Activated CD8-positive, alpha-beta memory T cell treated with anti-CD3 and anti-CD28 coated beads, Interleukin-2, amount 50 U/mL, for 24 hours (primary cell): ENCODE measurements around the gene NSD1.
"Not testable (repeated sequence)": the region's sequence is repeated elsewhere in the genome, so short reads cannot be mapped to it uniquely, and the experiment has no call there.

Source experiments
- DNase-seq: peaks from one replicate; pipeline ENCODE4 v3.0.0-alpha.2; 2020; ENCODE audit errors: extremely low read depth

The NSD1 gene

DNA sequence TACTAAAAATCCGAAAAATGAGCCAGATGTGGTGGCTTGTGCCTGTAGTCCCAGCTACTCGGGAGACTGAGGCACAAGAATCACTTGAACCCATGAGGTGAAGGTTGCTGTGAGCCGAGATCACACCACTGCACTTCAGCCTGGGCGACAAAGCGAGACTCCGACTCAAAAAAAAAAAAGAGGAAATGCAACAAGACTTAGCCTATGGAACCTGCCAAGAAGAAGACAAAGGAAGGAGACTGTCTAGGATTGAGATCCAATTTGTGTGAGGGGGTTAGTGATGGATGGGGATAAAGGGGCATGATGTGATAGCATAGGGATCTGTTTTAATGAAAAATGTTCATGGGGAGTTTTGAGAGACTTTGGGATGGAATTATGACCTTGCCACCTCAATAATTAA is 97.1 kb downstream of the NSD1 start:
- DNase-seq: no peak

DNA sequence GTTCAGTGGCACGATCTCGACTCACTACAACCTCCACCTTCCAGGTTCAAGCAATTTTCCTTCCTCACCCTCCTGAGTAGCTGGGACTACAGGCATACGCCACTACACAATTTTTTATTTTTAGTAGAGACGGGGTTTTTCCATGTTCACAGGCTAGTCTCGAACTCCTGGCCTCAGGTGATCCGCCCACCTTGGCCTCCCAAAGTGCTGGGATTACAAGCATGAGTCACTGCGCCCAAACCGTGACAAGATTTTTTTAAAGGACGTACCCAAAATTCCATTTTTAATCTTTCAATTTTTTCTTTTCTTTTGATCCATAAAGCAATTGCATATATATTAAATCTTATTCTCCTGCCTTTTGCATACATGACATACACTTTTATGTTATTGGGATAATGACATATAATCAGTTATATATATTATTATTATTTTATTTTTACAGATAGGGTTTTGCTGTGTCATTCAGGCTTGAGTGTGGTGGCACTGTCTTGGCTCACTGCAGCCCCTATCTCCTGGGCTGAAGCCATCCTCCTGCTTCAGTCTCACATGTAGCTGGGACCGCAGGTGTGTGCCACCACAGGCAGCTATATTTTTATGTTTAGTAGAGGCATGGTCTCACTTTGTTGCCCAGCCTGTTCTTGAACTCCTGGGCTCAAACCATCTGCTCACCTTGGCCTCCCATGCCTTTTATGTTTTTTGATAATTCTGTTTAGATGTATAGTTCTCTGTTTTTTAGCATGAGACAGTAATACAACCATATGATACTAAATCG is 98.1 kb downstream of the NSD1 start:
- no peak for DNase-seq

DNA sequence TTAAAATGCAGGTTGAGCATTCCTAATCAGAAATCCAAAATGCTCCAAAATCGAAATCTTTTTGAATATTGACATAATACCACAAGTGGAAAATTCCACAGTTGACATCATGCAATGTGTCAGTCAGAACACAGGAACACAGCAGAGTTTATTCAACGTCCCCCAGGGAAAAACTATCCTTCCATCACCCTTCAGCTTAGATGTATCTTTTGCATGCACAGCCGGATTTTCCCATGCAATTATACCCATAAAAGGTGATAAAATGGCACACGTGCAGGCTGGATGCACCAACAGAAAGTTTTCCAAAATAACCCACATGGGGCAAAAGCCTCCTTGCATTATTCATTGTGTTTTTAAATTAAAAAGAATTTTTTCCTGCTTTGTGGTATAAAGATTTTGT is 98.8 kb downstream of the NSD1 start:
- no peak for DNase-seq

DNA sequence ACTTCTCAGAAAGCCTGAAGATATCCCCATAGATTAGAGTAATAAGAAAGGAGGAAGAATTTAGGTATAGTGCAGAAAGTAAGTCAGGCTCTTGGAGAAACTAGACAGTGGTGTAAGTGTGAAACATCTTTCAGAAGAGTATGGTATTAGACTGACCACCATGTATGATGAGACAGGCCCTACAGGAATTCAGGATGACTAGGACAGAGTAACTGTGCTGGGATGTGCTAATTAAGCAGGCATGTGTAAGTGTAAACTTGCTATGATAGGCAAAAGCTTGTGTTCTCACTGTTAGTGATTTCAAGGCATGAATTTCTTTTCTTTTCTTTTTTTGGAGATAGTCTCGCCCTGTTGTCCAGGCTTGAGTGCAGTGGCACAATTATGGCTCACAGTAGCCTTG is 99.2 kb downstream of the NSD1 start:
- no peak for DNase-seq

DNA sequence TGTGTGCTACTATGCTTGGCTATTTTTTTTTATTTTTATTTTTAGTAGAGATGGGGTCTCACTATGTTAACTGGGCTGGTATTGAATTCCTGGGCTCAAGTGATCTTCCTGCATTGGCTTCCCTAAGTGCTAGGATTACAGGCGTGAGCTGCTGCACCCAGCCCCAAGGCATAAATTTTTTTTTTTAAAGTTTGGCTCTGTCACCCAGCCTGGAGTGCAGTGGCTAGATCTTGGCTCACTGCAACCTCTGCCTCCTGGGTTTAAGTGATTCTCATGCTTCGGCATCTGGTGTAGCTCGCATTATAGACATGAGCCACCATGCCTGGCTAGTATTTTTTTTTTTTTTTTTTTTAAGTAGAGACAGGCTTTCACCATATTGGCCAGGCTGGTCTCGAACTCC is 99.6 kb downstream of the NSD1 start:
- no peak for DNase-seq

DNA sequence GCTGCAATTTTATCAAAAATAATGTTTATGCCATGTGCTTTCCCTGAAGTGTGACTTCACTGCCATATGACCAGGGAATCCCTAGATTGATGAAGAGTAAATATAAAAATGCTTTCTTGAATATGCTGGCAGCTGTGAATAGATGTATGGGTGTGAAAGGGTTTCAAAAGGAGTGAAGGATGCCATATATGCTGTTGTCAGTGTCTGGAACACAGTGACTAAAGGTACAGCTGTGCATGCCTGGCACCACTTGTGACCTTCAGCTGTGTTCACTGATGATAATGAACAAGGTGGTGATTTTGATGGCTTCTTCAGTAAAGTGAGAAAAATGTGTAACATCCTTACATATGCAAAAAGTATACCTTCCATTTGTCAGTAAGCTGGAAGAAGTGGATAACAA is 100.2 kb downstream of the NSD1 start:
- DNase-seq: no peak

DNA sequence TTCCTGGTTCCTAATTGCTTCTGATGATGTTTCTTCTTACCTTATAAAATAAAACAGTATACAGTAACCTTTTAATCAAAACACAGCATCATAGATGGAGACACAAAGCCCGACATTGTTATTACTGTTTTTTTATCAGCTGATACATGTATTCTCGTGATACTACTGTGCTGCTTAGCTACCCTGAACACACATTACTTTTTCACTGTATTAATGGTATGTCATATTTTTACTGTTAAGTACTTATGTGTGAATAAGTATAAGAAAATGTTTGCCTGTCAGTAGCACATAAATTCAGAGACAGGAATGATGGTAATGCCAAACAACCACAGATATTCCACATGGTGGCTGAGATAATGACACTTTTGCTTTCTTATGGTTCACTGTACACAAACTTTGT is 101.3 kb downstream of the NSD1 start:
- DNase-seq: no peak

DNA sequence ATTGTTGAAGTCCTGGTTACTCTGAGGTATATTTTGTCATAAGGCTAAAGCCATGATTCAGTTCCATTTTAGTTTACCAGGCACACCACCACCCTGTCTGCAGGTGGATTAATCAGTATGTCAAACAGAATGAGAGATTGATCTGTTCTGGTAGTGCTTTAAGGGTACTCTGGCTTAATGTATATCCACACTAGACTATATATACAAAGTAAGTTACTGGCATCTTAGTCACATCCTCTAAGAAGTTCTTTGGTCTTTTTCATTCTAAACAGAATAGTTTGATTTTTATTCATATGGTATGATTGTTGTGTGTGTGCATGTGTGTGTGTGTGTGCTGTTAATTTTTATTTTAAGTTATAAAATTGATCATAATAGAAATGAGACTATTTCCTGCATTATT is 108.2 kb downstream of the NSD1 start:
- DNase-seq: no peak

DNA sequence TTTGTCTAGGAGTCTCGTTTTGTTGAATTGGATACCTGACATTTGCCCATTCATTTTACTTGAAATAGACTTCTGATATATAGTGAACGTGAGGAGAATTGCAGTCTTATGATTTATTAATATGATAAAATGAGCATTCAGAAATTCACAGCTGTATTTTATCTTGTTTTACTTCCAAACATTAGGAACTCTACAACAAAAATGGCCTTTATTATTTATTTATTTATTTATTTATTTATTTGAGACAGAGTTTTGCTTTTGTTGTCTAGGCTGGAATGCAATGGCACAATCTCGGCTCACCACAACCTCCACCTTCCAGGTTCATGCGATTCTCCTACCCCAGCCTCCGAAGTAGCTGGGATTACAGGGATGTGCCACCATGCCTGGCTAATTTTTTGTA is 108.7 kb downstream of the NSD1 start:
- DNase-seq: no peak

DNA sequence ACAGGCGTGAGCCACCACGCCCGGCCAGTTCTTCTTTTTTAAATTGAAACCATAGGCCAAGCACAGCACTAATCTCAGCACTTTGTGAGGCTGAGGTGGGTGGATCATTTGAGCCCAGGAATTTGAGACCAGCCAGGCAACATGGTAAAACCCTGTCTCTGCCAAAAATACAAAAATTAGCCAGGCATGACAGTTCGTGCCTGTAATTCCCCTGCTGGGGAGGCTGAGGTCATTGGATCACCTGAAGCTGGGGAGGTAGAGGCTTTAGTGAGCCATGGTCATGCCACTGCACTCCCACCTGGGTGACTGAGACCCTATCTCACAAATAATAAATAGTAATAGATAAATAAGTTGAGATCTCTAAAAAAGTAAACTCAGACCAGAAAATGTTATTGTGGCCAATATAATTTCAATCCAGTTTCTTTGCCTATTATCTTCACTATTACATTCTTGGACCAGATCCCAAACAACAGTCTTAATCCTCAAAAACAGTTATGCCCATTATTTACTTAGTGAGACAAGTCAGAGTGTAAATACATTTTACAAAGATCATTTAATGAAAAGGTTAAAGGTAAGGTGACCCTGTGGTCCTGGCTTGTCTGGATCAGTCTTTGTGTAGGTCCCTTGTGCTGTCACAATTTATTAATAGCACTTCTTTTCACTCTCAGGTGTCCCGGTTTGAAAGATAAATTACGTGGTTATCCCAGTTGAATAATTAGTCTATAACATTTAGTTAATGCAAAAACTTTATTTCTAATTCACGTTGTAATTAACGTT is 116.4 kb downstream of the NSD1 start:
- no peak for DNase-seq

DNA sequence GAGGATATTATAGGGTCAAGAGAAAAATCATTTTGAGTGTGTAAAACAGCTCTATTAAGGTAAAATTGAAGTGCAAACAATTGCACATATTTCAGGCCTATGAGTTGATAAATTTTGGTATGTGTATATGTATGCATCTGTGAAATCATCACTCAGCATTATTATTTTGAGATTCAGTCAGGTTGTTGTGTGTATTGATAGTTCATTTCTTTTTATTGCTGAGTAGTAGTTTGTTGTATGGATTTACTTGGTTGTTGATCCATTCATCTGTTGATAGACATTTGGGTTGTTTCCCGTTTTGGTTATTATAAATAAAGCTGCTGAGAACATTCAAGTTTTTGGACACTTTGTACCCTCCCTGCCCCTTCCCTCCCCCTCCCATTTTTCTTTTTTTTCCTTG is 119.7 kb downstream of the NSD1 start:
- DNase-seq: no peak

DNA sequence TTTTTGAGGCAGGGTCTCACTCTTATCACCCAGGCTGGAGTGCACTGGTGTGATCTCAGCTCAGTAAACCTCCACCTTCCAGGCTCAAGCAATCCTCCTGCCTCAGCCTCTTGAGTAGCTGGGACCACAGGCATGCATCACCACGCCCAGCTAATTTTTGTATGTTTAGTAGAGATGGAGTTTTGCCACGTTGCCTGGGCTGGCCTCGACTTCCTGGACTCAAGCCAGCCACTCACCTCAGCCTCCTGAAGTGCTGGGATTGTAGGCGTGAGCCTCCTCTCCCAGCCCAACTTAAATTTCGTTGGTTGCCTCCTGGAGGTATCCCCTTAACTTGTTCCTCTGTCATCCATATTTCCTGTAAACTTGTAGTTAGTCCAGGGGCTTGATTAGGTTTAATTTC is 122.7 kb downstream of the NSD1 start:
- no peak for DNase-seq

DNA sequence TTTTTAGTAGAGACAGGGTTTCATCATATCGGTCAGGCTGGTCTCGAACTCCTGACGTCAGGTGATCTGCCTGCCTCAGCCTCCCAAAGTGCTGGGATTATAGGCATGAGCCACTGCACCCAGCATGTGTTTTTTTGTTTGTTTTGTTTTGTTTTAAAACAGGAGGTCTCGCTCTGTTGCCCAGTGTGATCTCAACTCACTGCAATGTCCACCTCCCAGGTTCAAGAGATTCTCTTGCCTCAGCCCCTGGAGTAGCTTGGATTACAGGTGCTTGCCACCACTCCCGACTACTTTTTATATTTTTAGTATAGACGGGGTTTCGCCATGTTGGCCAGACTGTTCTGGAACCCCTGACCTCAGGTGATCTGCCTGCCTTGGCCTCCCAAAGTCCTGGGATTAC is 125.1 kb downstream of the NSD1 start:
- not testable (repeated sequence) for DNase-seq

DNA sequence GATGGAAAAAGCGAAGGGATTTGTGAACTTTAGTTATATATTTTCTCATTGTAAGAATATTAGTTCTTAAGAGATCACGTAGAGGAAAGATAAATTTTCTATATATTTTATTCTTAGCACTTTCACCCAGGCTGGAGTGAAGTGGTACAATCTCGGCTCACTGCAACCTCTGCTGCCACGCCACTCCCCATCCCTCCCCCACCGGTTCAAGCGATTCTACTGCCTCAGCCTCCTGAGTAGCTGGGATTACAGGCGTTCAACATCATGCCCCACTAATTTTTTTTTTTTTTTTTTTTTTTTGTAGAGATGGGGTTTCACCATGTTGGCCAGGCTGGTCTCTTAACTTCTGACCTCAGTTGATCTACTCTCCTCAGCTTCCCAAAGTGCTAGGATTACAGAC is 127.4 kb downstream of the NSD1 start:
- DNase-seq: no peak

DNA sequence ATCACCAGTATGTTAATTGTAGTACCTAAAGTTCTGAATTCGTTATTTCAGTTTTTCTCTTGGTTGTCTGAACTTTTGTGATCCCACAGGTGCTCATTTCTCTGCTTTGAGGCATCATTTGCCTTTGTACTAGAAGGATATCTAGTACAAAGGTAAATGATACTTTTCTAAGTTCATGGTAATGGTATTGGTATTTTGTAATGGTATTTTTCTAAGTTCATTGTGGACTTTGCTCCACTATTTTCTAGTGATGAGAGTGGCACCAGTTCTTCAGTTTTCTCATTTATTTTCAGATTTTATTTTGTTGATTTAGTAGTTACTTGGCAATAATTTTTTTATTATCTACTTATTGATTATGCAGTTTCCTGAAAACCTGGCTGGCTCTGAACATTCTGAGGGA is 127.9 kb downstream of the NSD1 start:
- DNase-seq: no peak

DNA sequence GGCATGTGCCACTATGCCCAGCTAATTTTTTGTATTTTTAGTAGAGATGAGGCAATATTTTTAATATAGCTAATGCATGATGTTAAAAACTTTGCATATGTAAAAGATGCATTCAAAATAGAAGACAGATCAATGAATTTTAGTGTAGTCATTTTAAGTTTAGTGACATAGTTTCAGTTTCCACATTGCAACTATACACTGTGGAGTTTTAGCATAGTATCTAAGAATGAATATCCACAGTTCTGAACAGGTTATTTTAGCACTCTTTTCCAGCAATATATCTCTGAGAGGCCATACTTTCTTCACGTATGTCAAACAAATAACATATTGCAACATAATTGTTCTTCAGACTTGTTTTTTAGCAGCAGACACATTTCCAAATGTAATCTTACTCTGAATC is 130.6 kb downstream of the NSD1 start:
- DNase-seq: no peak

DNA sequence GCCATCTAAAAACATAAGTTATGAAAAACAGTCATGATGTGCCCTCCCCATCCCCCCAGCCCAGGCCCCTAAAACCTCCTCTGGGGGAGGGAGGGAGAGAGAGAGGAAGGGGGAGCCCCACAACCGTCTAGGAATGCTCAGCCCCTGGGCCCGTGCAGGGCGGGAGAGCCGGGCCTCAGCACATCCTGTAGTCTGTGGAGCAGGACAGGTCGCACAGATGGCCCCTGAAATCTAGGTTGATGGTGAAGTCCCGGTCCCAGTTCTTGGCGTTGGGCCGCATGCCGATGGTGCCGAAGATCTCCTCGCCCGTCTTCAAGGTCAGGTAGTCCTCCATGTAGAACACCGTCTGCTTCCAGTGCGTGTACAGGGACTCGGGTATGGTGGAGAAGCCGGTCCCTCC is 131.8 kb downstream of the NSD1 start:
- no peak for DNase-seq

DNA sequence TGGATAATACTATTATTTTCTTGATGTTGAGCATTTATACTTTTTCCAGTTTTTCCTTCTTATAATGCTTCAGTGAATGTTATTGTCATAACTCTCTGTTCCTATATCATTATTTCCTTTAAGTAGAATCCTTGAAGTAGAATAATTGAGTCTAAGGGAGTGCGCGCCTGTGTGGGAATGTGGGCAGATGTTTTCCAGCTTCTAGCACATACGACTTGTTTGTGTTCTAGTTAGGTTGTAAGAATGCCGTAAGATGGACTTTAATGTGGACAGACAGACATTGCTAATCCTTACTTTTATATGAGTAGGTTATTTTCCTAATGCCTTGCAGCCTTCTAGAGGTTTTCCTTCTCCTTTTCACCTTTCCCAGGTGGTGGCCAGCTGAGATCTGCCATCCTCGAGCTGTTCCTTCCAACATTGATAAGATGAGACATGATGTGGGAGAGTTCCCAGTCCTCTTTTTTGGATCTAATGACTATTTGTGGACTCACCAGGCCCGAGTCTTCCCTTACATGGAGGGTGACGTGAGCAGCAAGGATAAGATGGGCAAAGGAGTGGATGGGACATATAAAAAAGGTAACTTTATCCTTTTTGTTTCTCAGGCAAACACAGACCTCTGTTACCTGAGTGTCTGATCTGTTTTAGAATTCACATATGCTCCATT is 135.8 kb downstream of the NSD1 start:
- DNase-seq: no peak

DNA sequence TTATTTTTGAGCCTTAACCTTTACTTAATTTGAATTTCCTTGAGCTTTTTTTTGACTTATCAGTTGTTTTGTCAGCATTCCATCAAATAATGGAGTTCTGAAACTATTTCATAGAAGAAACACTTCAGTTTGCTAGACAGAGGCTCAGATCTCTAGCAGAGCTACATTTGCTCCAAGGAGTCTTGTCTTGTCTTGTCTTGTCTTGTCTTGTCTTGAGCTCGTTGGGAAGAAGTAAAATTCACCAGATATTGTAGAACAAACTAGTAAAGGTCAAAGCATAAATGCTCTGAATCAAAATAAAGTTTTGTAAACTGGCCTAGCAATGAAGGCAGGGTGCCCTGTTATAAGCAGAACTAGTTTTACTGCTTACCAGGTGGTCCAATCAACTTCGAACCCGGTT is 136.4 kb downstream of the NSD1 start:
- no peak for DNase-seq

DNA sequence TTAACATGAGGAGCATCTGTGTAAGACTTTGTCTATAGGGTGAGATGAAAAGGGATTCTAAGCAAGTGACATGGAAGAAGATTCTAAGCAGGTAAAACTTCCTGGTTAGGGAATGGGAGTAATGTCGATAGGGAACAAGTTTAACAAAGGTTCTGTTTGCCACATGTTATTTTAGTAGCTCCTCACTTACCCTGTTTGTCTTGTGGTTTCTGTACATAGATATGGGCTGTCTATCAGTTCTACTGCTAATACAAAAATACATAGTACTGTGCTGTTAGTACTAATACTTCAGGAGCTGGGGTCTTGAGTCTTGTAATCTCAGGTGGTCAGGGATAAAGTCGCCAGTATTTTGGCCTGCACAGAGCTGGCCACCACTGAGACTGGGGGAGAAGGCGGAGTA is 137.1 kb downstream of the NSD1 start:
- no peak for DNase-seq

DNA sequence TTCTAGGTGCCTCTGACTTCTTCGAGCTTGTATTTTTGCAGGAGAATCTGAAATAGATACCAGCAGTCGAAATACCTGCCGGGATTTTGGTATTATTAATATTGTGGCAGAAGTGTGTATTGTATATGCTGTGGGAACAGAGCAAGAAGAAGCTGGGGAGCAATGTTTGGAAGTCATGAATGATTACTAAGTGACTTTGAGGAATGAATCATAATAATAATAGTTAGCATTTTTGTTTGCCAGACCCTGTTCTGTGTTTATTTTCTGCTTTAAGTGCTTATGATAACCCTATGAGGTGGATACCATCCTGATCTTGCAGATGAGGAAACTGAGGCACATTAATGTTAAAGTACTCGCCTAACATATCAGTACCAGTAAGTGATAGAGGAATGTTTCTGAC is 137.5 kb downstream of the NSD1 start:
- DNase-seq: no peak

DNA sequence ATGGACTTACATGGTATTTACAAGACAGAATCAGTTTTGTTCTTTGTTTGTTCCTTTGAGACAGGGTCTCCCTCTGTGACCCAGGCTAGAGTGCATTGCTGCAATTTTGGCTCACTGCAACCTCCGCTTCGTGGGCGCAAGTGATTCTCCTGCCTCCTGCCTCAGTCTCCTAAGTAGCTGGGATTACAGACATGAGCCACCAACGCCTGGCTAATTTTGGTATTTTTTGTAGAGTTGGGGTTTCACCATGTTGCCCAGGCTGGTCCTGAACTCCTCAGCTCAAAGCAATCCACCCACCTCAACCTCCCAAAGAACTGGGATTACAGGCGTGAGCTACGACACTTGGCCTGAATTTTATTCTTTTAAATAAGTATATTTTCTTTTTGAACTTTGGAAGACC is 142.3 kb downstream of the NSD1 start:
- no peak for DNase-seq

DNA sequence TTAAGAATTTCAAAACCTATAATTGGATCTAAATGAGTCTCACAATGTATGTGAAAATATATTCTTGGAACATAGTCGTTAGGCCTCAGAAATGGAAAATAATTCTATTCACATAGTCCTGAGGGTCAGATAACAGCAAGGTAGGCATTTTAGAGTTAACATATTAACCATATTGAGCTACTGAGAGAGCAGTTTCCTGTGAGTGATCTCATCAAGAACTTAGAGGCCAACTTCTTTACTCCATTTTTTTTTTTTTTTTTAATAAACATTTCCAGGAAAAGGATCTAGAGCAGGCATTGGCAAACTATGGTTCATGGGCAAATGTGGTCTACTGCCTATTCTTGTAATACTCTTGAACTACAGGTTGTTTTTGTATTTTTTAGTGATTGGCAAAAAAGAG is 143.3 kb downstream of the NSD1 start:
- DNase-seq: no peak
